ENCODE data around the gene BBS9.

- TF ChIP-seq CTCF (IDR thresholded peaks at IDR 0.05) (no peak), EP300 (IDR thresholded peaks at IDR 0.05) (no peak), POLR2A (IDR thresholded peaks at IDR 0.05) (no peak)
These were observed 227.0 kb downstream of the BBS9 start for GRCh38 chr7:33356336-33356735.

Data from tibial nerve (tissue), 4 donors.